HG03565 (cell line): ENCODE results near the gene IGSF1.
"Not testable (repeated sequence)": the region's sequence is repeated elsewhere in the genome, so short reads cannot be mapped to it uniquely, and the experiment has no call there.

Experiments used
- ATAC-seq: cut with Tn5 transposase; IDR thresholded peaks from one replicate; pipeline ENCODE4 v1.9.1; 2021; ENCODE audit warnings: mild to moderate bottlenecking, moderate library complexity; ENCODE audit not compliant: unreplicated experiment

Gene IGSF1

DNA sequence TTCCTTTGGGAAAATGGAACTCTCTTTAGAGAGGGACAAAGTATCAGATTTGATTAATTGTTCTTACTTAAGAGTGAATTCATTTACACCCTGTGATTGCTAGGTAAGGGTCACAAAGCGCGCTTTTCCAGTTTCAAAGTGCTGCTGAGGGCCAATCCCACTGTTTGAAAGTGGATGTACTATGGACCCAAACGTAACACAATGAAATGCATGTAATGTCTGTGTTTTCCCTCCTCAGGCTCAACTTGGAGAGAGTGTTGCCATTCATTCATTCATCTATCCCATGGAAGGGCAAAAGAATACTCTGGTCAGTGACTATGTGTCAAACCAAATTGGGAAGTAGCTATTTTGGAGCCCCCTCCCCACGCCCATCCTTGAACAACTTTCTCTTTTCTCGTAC, 16.1 kb downstream of the IGSF1 start:
- no peak for ATAC-seq

DNA sequence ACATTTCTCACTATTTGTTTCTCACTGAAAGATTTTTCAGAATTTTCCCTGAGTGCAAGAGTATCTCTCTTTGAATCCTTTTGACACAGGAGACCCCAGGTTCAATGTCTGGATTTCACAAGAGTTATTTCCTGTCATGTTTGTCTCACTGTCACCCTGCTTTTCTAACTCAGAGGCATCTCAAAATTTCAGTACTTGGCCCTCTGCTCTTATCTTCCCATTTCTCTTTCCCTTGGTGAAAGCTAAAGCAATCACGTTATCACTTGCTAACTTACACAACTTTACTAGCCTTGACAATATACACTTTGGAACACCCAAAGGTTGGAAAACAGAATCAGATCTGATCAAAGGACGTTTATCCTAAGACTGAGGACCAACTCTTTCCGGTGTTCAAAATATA, 17.3 kb downstream of the IGSF1 start:
- no peak for ATAC-seq

DNA sequence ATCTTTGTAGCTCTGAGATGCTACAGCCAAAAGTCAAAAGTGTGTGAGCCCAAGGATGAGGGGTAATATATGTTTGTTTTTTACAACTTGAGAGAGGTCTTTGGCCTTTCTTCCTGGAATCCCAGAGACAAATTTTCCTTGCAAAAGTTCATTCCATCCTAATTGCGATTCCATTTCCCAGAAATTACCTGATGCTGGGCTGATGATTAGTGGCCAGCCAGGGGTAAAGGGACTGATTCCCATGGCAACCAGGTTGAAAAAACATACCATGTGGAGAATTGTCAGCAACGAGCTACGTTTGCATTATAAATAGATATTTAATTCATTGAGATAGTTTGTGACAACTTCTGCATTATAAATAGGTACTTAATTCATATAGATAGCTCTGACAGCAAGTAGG, 17.8 kb downstream of the IGSF1 start:
- ATAC-seq, result no peak

DNA sequence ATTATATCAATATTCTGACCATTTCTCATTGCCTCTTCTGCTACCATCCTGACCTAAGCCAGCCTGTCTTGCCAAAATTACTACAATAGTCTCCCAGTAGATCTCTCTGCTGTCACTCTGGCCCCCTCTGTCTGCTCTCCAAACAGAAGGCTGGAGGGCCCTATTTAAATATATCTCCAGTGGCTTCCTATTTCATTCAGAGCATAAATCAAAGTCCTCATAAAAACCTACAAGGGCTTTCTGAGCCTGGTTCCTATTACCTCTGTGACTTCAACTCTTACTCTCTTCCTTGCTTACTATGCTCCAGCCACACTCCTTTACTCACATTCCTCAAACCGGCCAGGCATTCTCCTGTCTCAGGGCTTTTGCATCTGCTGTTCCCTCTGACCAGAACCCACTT, 19.0 kb downstream of the IGSF1 start:
- ATAC-seq, result no peak

DNA sequence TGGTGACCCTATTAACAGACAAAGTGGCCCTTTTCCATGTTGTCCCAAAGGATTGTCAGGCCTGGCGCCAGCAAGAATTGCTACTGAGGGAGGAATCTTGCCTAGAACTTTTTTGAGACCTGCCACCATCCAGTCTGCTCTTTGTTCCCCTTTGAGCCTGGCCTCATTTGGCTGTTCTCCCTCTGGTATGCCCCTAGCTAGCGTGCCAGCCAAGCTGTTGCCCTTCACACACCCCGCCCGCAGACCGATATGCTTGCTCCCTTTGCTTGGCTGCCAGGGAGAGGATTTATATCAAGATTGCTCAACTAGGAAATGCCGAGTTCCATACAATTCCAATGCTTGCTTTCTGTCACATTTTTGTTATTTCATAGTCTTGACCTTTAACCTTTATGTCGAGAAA, 24.4 kb downstream of the IGSF1 start:
- no peak for ATAC-seq

DNA sequence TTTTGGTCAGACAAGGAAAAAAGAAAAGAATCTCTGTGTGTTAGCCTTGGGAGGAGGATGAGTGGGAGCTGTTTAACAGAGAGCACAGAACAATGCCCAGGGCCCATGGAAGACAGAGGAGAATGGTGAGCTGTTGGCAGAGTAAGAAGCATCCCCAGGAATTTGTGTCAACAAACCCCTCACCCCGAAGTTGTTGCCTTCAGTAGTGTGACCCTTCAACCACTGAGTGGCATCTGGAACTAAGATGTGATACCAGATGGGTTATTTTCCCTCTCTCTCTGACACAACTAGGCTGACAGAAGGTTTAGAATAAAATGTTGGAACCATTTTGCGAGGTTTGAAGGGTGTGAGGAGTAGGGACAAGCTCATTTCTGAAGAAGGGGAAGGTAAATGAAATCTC, 25.1 kb downstream of the IGSF1 start:
- ATAC-seq, result no peak

DNA sequence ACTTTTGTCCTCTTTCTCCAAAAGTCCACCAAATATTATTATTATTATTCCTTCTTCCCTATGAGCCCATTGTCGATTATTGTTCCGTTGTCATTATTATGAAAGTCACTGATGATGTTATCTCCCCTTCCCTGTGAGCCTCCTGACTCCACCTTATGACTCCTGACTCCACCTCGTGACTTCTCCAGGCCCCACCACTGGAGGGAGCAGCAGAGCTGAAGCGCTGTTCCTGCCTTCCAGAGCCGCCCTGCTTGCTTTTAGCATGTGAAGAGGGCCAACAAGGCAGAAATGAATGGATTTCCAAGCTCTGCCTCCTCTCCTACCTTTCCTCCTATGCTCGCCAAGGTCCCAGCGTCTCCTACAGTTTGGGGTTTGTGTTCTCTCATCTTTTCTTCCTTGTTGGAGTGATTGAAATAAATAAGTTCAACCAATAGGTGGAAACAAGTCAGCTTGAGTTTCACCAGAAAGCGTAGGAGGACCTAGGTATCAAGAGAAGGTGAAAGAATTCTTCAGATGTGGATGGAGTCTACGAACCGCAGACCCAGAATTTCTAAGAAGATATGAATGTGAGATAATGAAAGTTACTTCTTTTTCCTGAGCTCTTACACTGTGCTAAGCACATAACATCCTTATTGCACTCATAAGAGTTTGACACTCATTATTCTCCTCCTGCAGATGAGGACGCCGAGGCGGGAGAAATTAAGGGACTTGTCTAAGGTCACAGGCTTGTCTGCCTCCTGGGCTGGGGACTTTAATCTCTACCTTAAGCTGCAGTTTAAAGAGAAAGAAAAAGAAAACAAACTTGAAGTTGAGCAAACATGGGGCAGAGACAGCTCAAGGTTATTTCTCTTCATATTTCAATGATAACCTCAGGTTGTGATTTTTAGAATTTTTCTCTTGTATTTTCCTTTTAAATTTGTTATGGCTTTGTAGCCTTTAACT, 26.1 kb downstream of the IGSF1 start:
- ATAC-seq, result no peak

DNA sequence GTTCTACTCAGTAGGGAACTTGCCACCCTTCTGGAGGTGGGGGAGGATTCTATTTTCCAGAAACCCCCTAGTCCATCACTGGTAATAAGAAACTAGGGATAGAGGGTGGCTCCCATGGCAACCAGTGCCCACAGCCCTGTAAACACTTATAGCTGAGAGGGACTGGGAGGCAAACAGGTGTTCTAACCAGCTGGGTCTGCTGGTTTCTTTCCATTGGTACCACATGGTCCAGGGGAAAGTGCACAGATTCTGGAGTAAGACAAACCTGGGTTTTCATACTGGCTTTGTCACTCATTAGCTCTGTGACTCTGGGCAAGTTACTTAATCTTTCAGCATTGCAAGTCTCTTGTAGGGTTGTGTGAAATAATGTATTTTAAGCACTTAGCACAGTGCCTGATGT, 26.9 kb downstream of the IGSF1 start:
- no peak for ATAC-seq

DNA sequence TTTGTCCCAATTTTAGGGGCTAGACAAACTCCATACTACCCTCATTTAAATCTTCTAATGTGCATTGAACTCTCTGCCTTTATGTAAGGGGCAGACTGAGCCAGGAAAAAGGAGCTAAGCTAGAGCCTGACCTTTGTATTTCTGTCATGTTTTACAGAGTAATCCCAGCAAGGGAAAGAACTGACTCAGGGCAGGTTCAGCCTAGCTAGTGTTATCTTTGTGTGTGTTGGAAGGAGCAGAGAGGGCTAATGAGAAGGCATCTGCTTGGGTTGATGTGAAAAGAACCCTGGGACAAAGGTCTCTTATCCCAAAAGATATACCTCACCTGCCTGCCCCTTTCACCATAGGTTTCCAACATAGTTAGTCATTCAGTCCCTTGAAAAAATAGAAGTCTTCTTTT, 31.7 kb downstream of the IGSF1 start:
- ATAC-seq, result no peak

DNA sequence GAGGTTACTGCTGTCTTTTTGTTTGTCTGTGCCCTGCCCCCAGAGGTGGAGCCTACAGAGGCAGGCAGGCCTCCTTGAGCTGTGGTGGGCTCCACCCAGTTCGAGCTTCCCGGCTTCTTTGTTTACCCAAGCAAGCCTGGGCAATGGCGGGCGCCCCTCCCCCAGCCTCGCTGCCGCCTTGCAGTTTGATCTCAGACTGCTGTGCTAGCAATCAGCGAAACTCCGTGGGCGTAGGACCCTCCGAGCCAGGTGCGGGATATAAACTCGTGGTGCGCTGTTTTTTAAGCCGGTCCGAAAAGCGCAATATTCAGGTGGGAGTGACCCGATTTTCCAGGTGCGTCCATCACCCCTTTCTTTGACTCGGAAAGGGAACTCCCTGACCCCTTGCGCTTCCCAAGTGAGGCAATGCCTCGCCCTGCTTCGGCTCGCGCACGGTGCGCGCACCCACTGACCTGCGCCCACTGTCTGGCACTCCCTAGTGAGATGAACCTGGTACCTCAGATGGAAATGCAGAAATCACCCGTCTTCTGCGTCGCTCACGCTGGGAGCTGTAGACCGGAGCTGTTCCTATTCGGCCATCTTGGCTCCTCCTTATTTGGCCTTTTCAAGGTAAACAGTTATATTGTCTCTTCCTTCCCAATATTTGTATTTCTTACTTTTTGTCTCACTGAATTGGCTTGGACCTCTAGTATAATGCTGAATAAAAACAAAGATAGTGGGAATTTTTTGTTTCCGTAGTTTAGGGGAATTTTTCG, 37.9 kb downstream of the IGSF1 start:
- not testable (repeated sequence) for ATAC-seq

DNA sequence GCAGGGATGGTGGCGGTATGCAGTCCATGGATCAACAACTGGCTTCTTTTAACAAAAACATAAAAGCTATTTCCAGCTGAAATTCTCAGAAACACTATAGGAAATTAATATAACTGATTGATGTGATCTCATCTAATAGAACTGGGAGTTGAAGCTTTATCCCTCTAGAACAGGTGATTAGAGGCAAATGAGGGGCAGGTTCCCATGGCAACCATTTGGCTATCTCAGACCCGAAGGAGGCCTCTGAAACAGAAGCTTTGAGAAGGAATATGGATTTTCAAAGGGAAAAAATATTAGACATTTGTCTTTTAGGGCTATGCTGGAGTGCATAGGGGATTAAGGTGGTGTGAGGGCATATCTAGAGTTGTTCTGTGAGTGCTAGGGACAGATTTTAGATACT, 50.0 kb downstream of the IGSF1 start:
- no peak for ATAC-seq

DNA sequence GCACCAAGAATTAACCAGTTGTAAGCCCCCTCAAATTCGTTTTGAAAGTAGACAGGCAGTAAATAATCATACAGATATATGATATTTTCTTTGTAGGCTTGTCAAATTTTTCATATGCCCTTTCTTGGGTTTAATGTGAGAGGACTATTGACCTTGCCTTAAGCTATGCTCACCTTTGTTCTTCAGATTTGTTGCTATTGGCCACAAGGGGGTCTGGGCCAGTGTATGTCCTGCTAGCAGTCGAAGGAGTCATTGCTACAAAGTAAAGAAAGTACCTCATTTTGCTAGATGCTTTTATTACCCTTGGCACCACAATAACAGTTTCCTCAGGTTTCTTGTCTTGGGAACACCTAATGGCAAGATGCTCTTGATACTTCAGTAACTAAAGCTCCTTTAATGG, 51.7 kb downstream of the IGSF1 start:
- ATAC-seq, result no peak

DNA sequence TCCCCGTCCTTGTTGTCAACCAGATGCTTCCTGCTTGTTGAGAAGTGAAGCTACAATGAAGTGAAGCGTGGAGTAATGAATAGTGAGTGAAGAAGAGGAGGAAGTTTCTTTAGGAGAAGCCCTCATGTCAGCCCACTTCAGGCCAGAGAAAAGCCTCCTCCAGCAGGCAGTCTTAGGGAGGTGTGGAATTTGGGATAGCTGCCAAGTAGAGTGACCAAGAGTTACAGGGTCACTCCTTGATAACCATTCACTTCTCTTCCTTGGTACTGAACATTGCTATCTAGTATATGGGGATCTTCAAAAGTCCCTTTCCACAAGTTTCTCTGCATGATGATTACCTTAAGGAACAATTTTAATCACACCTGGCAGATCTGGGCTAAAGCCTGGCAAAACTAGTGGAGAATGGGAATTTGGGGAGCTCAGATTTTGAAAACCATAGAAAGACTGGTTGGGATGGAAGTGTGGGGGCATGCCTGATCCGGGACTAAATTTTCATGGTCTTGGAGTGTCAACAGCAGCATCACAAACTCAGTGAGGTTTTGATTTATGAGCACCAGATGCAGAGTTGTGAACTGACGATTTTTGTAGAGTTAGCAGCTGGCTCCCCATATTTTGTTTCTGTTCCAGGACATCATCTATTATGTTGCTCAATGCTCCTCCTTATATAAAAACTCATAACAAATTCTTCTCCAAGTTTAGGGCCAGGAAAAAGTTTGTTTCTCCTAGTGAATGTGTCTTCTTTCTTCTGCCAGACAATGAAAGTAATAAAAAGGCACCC, 53.1 kb downstream of the IGSF1 start:
- ATAC-seq, result no peak

DNA sequence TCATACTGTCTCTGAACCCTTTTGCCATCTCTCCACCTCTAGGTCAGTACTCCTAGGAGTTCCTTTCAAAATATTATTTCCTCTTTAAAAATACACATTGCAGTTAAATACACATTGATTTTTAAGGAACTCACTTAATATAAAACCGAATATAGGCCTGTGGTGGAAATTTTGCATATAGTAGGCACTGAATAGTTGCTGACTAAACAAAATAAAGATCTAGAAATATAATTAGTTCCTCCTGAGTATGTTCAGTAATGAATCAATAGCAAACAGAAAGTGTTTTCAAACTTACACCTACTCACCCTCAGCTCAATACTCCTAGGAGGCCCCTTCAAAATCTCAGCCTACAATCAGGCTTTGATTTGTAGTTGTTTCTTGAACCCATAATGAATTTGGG, 61.5 kb downstream of the IGSF1 start:
- ATAC-seq, result no peak

DNA sequence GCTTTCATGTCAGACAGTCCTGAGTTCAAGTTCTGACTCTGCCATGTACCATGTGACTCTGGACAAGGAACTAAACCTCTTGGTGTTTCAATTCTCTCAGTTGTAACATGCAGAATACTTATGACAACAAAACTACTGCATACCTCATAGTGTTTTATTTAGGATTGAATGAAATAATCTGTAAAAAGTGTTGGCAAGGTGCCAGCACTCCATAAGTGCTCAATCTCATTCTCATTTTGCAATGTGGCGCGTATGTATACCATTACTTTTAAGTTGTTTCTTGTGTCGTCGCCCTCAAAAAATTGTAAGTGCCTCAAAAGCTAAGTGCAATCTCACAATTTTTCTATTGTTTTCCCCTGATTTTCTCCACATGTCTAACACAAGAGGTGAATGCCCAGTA, 62.5 kb downstream of the IGSF1 start:
- no peak for ATAC-seq

DNA sequence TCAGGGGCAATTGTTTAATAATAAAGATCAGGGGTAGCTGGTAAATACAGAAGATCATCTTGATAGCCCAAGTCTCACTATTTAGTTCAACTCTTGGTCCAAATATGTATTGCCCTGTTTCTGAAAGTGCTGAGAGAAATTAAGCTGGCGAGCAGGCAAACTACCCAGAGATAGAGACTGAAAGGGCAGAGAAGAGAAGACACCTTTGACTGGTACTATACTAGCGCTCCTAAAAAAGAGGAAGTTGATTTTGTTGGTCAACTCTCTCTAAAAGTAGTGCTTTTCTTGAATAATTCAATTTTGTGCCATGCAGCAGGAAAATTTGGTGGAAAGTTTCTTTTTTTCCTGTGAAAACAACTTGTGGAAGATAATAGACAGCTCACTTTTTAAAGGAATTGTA, 64.0 kb downstream of the IGSF1 start:
- no peak for ATAC-seq
